ENCODE measurements around the gene UQCRC1.

DNA sequence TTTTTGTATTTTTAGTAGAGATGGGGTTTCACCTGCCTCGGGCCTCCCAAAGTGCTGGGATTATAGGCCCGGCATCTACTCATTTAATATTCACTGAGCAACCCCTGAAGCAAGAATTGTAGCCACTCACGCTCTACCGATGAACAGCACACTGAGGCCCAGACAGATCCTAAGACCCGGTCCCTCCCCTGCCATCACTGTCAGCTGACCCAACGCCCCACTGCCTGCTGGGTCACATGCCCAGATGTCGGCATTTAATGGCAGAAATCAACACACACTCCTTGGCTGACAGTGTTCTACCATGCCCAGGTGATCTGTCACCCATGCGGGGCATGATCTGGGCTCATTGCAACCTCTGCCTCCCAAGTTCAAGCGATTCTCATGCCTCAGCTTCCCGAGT is 15.3 kb upstream of the UQCRC1 start:
- TF ChIP-seq, protein P1, sequence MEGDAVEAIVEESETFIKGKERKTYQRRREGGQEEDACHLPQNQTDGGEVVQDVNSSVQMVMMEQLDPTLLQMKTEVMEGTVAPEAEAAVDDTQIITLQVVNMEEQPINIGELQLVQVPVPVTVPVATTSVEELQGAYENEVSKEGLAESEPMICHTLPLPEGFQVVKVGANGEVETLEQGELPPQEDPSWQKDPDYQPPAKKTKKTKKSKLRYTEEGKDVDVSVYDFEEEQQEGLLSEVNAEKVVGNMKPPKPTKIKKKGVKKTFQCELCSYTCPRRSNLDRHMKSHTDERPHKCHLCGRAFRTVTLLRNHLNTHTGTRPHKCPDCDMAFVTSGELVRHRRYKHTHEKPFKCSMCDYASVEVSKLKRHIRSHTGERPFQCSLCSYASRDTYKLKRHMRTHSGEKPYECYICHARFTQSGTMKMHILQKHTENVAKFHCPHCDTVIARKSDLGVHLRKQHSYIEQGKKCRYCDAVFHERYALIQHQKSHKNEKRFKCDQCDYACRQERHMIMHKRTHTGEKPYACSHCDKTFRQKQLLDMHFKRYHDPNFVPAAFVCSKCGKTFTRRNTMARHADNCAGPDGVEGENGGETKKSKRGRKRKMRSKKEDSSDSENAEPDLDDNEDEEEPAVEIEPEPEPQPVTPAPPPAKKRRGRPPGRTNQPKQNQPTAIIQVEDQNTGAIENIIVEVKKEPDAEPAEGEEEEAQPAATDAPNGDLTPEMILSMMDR (IDR thresholded peaks at IDR 0.05), result no peak
- TF ChIP-seq POLR2A (IDR thresholded peaks at IDR 0.05), result no peak
